ENCODE results near the gene HOXB3. TPM values are rescaled to one million over a fixed set of nuclear protein-coding genes. Genes with fewer than 3 reads are reported as not detected.

Gene HOXB3
- total and polyA plus RNA-seq, 2 of the 4 experiments (the other 2 are of a cell fraction), result 6.3 to 59.6 TPM

GRCh38 chr17:48591255-48592056, 1.4 kb upstream of the HOXB3 start:
- Histone ChIP-seq H2AK9ac (replicated peaks; ENCODE audit: low read depth, low read length, poor library complexity) (peak overlapping the region; percentile 86), H3K4me2 (ENCODE audit: low read depth, low read length) (peak overlapping the region; percentile 98), H3K9ac (ENCODE audit: low read depth, low read length) (peak overlapping the region; percentile 100), H3K18ac (ENCODE audit: low read depth, low read length) (peak overlapping the region; percentile 96), H3K56ac (ENCODE audit: extremely low read depth, insufficient read depth, low read length) (peak overlapping the region; percentile 100), H2BK120ac (ENCODE audit: low read depth, low read length) (peak overlapping the region; percentile 97), H2BK15ac (ENCODE audit: low read depth, low read length) (peak overlapping the region; percentile 95), H3K14ac (replicated peaks; ENCODE audit: low read depth, low read length) (peak overlapping the region; percentile 99), H2AFZ (replicated peaks; ENCODE audit: low read length, poor library complexity) (peak overlapping the region; percentile 37), H3K9me1 (ENCODE audit: insufficient read depth, low read length) (no peaks in the 10 kb centered on the region), H3K4ac (ENCODE audit: low read depth, low read length) (peak overlapping the region; percentile 99), H4K20me1 (ENCODE audit: insufficient read depth, low read length) (peaks cover 2% of the 10 kb centered on the region; the same call in 1 of the 2 replicates), H3K36me3 (ENCODE audit: control insufficient read depth, insufficient read depth, low read length) (peaks cover 19% of the 10 kb centered on the region; the same call in 1 of the 2 replicates), H3K4me1 (ENCODE audit: control insufficient read depth, insufficient read depth, low read length) (peaks cover 9% of the 10 kb centered on the region), H4K5ac (ENCODE audit: low read depth, low read length) (peak overlapping the region; percentile 89), H3K23ac (ENCODE audit: low read depth, low read length) (peak overlapping the region; percentile 100), H3K27me3 (ENCODE audit: control insufficient read depth, insufficient read depth, low read length) (no peaks in the 10 kb centered on the region), H4K91ac (ENCODE audit: insufficient read depth, low read depth, low read length) (peak overlapping the region; percentile 99), H3K27ac (ENCODE audit: insufficient read depth, low read length) (peak overlapping the region; percentile 99), H3K79me1 (ENCODE audit: low read depth in 1 of 2, low read length in 2 of 2) (no peaks in the 10 kb centered on the region), H2BK5ac (ENCODE audit: low read depth, low read length, poor library complexity, severe bottlenecking) (peak overlapping the region; percentile 99), H2BK20ac (ENCODE audit: low read depth, low read length) (peak overlapping the region; percentile 71), H3K4me3 (ENCODE audit: insufficient read depth, low read depth, low read length) (peak overlapping the region; percentile 91), H3K9me3 (ENCODE audit: control insufficient read depth, insufficient read depth, low read length) (no peaks in the 10 kb centered on the region), H2AK5ac (ENCODE audit: low read depth, low read length) (peak overlapping the region; percentile 98), H4K8ac (ENCODE audit: low read depth in 2 of 2, low read length in 2 of 2) (peak overlapping the region; percentile 96 to 99)
- POLR2A ChIA-PET (ENCODE audit: unreplicated experiment), result interaction anchor here (0.5 to 3.1 kb wide), 7 partner anchors 9 to 205 kb away, joined by 3 to 14 read pairs (median 4); no protein-coding TSS in a partner anchor
- intact Hi-C loops (cut with micrococcal nuclease) (loop anchor here (2.0 kb wide), 1 partner anchor 21 kb away; no protein-coding TSS in a partner anchor), in situ Hi-C loops (cut with MboI; ENCODE audit: low sequenced_read_pairs) (loop anchor here (10.0 kb wide), 1 partner anchor 567 kb away; no protein-coding TSS in a partner anchor), dilution Hi-C loops (cut with HindIII; ENCODE audit: low sequenced_read_pairs, unreplicated experiment) (no loop called here)
- DNase-seq (peak; percentile 23), ATAC-seq (ENCODE audit: low read depth) (no peak)
- TF ChIP-seq ELK1 (IDR thresholded peaks at IDR 0.05; ENCODE audit: borderline replicate concordance, low read depth, low read length), result no peak
- no peak for TF ChIP-seq SMC3 (IDR thresholded peaks at IDR 0.05; ENCODE audit: low read depth, low read length)
- no peak for TF ChIP-seq CTCF (conservative IDR thresholded peaks at IDR 0.05; ENCODE audit: low read depth, low read length)
- TF ChIP-seq NFE2L2 (IDR thresholded peaks at IDR 0.05; ENCODE audit: low read depth, low read length), result no peak
- TF ChIP-seq BHLHE40 (IDR thresholded peaks at IDR 0.05; ENCODE audit: low read depth, low read length), result no peak
- no peak for TF ChIP-seq MXI1 (IDR thresholded peaks at IDR 0.05; ENCODE audit: borderline replicate concordance, low read depth, low read length)
- TF ChIP-seq MAFK (IDR thresholded peaks at IDR 0.05; ENCODE audit: low read depth, low read length), result no peak
- no TSS peak for BruUV-seq (replicated peaks)
- 0% methylated on average over 1 of the region's 10 CpGs; no CpG with 5 or more reads in 1 of the 2 experiments for WGBS, 2 experiments (ENCODE audit: extremely low coverage in 2 of 2, insufficient read length in 1 of 2)
- CTCF ChIA-PET, result interaction anchor here (0.6 to 1.0 kb wide), 2 partner anchors 21 to 45 kb away, joined by 4 to 5 read pairs; no protein-coding TSS in a partner anchor
